ENCODE measurements around the gene PCK1.

The PCK1 gene

DNA sequence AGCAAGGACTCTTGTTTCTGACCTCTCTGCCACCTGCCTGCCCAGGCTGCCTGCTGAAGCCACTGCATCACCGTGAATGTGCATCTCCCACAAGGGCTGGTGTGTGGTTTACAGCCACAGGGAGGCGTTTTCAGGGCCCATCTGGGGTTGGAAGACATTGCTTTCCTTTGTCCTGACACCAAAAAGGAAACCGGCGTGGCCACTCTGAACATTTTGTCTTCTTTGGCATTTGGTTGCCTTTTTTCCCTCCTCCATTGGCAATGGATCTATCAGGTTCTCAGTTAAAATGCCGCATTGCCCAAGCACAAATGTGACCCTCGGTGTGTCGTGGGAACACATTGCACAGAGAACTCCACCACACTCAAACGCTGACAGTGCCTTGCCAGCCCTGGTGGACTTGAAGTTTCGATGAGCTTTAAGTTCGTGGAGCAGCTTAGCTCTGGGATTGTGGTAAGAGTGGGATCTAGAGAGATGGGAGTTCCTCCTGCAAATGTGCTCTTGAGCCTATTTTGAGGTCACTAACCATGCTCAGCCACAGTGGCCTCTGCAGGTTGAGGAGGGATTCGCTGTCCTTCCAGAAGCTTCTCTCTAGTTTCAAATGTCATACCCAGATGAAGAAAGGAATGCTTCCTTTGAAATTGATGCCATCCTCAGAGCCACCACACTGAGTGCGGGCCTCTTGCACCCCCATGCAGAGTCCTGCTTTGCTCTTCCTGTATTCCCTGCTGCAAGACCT, 14.8 kb upstream of the PCK1 start:
- H3K27me3 ChIP-seq (replicated peaks; ENCODE audit: control insufficient read depth, insufficient read depth, low read length) = peaks cover 6% of the 10 kb centered on the region
- H3K4me3 ChIP-seq (replicated peaks; ENCODE audit: low read depth, low read length) = no peak overlapping the region
- H3K36me3 ChIP-seq (ENCODE audit: control insufficient read depth, insufficient read depth, low read length) = no peaks in the 10 kb centered on the region
- no peak for DNase-seq (ENCODE audit: extremely low read depth, insufficient read length)
- no peak for TF ChIP-seq CTCF (IDR thresholded peaks at IDR 0.05; ENCODE audit: insufficient read depth, low read length, poor library complexity, severe bottlenecking)

DNA sequence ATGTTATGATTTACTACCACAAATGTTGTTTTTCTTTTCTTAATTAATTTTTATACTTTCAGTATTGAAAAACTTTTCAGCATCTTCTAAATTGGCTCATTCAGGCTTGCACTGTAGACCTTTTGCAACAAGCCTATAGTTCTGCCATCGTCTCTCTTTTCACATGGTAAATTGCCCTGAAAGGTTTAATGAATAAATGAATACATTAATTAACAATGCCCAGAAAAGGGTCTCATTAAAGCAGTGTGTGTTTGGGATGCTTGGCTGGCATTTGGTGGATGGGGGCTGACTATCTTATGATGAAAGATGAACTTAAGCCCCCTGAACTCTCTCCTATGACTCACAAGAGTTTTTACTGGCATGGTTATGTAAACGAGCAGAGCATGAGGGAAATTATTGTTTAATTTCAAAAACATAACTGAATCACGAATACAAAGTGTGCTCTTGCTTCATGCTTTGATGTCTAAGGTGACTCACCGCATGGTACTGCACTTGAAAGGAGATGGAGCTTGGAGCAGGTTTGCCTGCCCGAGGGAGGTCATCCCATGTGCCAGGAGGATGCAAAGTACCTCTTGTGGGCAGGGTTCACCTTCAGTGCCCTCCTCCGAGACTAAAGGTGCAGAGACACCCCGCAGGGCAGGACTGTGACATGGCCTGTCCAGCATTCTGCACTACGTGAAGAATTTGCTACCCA, 13.8 kb upstream of the PCK1 start:
- H3K36me3 ChIP-seq (ENCODE audit: control insufficient read depth, insufficient read depth, low read length) = no peaks in the 10 kb centered on the region
- no peak for TF ChIP-seq CTCF (IDR thresholded peaks at IDR 0.05; ENCODE audit: insufficient read depth, low read length, poor library complexity, severe bottlenecking)
- H3K27me3 ChIP-seq (replicated peaks; ENCODE audit: control insufficient read depth, insufficient read depth, low read length) = peaks cover 6% of the 10 kb centered on the region
- DNase-seq (ENCODE audit: extremely low read depth, insufficient read length) = no peak
- no peak overlapping the region for H3K4me3 ChIP-seq (replicated peaks; ENCODE audit: low read depth, low read length)

DNA sequence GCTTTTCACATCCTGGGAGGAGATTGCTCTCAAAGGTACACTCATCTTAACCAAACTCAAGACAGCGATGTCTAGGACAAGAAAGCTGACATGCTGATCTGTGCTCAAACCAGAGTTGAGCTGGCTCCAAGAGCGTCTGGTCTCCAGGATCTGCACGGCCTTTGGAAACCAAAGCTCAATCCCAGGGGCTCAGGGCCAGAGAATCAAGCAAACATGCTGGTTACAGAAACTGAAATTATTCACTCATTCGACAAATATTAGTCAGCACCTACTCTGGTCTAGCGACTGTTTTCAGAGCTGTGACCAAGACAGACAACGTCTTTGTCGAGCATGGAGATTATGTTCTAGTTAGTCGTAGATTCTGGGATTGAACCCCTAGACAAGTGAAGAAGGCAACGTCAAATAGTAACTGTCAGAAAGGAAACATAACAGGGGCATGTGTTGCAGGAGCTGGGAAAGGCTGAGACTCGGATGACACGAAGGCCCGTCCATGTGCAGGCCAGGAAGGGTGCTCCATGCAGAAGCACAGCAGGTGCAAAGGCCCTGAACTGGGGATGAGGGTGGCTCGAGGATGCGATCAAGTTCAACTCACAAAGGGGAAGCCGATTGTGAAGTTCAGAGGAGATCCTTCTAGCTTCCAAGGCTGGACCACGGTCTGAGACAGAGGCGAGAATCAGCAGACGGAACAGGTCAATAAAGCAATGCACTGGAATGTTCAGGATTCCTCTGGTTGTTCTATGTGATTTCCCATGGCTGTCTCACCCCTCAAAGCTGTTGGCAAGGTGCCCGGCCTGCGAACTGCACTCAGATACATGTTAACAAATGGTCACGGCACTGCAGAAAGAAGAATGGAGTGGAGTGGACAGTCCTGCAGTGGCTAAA, 12.5 kb upstream of the PCK1 start:
- H3K4me3 ChIP-seq (replicated peaks; ENCODE audit: low read depth, low read length) = no peak overlapping the region
- no peak for TF ChIP-seq CTCF (IDR thresholded peaks at IDR 0.05; ENCODE audit: insufficient read depth, low read length, poor library complexity, severe bottlenecking)

DNA sequence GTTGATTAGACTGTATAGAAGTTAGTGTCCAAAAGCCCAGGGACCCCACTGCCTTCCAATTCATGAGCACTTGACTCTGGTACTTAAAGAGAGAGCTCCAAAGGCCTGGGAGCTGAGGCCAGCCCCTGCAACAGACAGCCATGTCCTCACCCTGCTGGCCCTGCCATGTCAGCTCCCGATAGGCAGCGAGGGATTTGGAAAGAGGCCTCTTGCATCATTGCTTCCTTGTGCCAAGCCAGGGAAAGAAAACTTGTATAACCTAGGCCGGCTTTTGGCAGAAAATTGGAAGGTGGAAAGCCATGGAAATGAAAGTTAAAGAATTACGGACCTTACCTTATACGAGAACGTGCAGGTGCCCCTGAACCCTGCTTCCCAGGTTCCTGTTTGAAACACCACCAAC, 8.4 kb upstream of the PCK1 start:
- Histone ChIP-seq H3K4me3 (replicated peaks; ENCODE audit: low read depth, low read length) (no peak overlapping the region), H3K27me3 (replicated peaks; ENCODE audit: control insufficient read depth, insufficient read depth, low read length) (peaks cover 4% of the 10 kb centered on the region), H3K36me3 (ENCODE audit: control insufficient read depth, insufficient read depth, low read length) (no peaks in the 10 kb centered on the region)
- DNase-seq (ENCODE audit: extremely low read depth, insufficient read length) = no peak
- TF ChIP-seq CTCF (IDR thresholded peaks at IDR 0.05; ENCODE audit: insufficient read depth, low read length, poor library complexity, severe bottlenecking) = no peak

More for the DNA sequence above, 12.5 kb upstream of the PCK1 start:
- no peak for DNase-seq (ENCODE audit: extremely low read depth, insufficient read length)
- H3K27me3 ChIP-seq (replicated peaks; ENCODE audit: control insufficient read depth, insufficient read depth, low read length) = peaks cover 6% of the 10 kb centered on the region
- H3K36me3 ChIP-seq (ENCODE audit: control insufficient read depth, insufficient read depth, low read length) = no peaks in the 10 kb centered on the region

GRCh38 chr20:57553376-57554018, 7.4 kb upstream of the PCK1 start:
- H3K27me3 ChIP-seq (replicated peaks; ENCODE audit: control insufficient read depth, insufficient read depth, low read length) = peaks cover 3% of the 10 kb centered on the region
- H3K36me3 ChIP-seq (ENCODE audit: control insufficient read depth, insufficient read depth, low read length) = no peaks in the 10 kb centered on the region
- H3K4me3 ChIP-seq (replicated peaks; ENCODE audit: low read depth, low read length) = no peak overlapping the region
- no peak for DNase-seq (ENCODE audit: extremely low read depth, insufficient read length)
- TF ChIP-seq CTCF (IDR thresholded peaks at IDR 0.05; ENCODE audit: insufficient read depth, low read length, poor library complexity, severe bottlenecking) = no peak
